Activated naive CD8-positive, alpha-beta T cell treated with anti-CD3 and anti-CD28 coated beads, Interleukin-2, amount 10 ng/mL, durations not matched to agents 7 days and 5 days (primary cell): ENCODE measurements around the gene PLSCR2. TPM values are rescaled to one million over a fixed set of nuclear protein-coding genes. Genes with fewer than 3 reads are reported as not detected.

Experiments
- ATAC-seq: fragments of 150-1000 bp; cut with Tn5 transposase; one replicate; pipeline ENCODE4 v1.10.0; 2021; ENCODE audit warnings: low read depth, moderate library complexity
- POLR2A ChIA-PET: fragments of 350-600 bp; sonication (Branson Sonifier 250); formaldehyde crosslinking; loops from one replicate; lab custom pipeline; 2021; ENCODE audit warnings: antibody characterized with exemption; lab: Charles Lee
- DNase-seq: peaks from one replicate; pipeline ENCODE4 v3.0.0; 2021
- H3K27ac Mint-ChIP-seq: one replicate; pipeline ENCODE4 v1.8.0; 2022; ENCODE audit warnings: mild to moderate bottlenecking, mixed read lengths
- H3K27me3 Mint-ChIP-seq: one replicate; pipeline ENCODE4 v1.8.0; 2022; ENCODE audit warnings: mild to moderate bottlenecking, moderate library complexity, mixed read lengths
- H3K36me3 Mint-ChIP-seq: one replicate; pipeline ENCODE4 v1.8.0; 2021; ENCODE audit warnings: mild to moderate bottlenecking, mixed read lengths
- H3K4me1 Mint-ChIP-seq: one replicate; pipeline ENCODE4 v1.8.0; 2021; ENCODE audit warnings: mixed read lengths
- H3K4me3 Mint-ChIP-seq: one replicate; pipeline ENCODE4 v1.8.0; 2022; ENCODE audit warnings: mild to moderate bottlenecking, moderate library complexity, mixed read lengths
- H3K9me3 Mint-ChIP-seq: one replicate; pipeline ENCODE4 v1.8.0; 2021; ENCODE audit warnings: mixed read lengths
- total RNA-seq, 2 experiments: library from RNA; stranded (reverse); gene quantifications; one replicate each; pipeline ENCODE4 v1.2.3, GENCODE V29; 2021

The PLSCR2 gene
- total RNA-seq, 2 experiments from 2014 or later, result not detected

DNA sequence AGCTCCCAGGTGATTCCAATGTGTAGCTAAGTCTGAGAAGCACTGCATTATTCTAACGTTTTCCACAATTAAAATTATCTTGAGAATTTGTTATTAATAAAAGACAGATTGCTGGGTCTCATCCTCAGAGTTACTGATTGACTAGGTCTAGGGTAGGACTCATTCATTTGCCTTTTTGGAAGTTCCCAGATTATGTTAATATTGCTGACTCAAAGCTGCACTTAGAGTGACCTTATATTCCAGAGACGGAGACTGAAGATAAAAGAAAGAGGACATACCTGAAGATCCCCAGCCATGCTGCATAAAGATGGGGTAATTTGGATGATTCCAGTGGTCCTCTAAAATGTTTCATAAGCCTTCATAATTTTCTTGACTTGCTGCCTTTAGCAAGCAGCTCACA is 81.8 kb downstream of the PLSCR2 start:
- no peaks in the 10 kb centered on the region for H3K36me3 Mint-ChIP-seq
- POLR2A ChIA-PET, result no interaction called here
- H3K4me1 Mint-ChIP-seq, result no peaks in the 10 kb centered on the region
- ATAC-seq (no peak), DNase-seq (no peak)
- no peak overlapping the region for H3K4me3 Mint-ChIP-seq
- H3K27ac Mint-ChIP-seq, result no peak overlapping the region
- no peaks in the 10 kb centered on the region for H3K9me3 Mint-ChIP-seq
- H3K27me3 Mint-ChIP-seq, result peaks cover 8% of the 10 kb centered on the region

DNA sequence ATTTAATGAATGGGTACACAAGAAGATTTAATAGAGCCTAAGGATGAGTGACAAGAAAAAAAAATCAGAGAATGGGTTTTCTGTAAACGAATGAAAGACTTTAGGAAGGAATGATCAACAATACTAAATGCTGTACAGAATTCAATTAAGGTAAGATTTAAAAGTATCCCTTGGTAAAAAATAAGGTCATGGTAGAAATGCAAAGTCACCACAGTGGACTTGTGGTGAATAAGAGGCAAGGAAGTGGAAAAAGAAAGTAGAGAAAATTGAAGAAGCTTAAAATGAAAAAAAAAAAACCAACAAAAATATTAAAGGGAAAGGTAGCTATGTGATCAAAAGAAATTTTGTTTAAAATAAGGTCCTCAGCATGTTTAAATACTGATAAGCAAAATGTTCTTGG is 82.4 kb downstream of the PLSCR2 start:
- POLR2A ChIA-PET, result no interaction called here
- H3K27ac Mint-ChIP-seq, result no peak overlapping the region

DNA sequence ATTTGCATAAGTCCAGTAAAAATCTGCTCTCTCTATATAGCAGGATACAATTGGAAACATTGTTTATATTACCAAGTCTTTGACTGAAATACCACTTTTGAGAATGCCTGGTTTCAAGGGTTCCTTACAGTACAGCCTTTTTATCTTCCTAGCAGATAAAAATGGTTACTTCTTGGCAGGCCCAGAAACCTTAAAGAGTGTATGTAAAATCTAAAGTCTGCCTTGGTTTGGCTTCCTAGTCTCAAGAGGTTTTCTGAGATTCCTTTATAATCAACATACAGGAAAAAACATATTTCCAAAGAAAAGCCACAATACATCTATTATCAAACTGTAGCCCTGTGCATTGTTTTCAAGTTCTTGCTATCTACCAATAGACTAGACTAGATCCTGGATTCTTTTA is 84.6 kb downstream of the PLSCR2 start:
- DNase-seq (no peak), ATAC-seq (no peak)
- POLR2A ChIA-PET, result no interaction called here
- no peaks in the 10 kb centered on the region for H3K4me1 Mint-ChIP-seq
- H3K4me3 Mint-ChIP-seq, result no peak overlapping the region
- no peak overlapping the region for H3K27ac Mint-ChIP-seq
- peaks cover 6% of the 10 kb centered on the region for H3K27me3 Mint-ChIP-seq
- no peaks in the 10 kb centered on the region for H3K36me3 Mint-ChIP-seq
- no peaks in the 10 kb centered on the region for H3K9me3 Mint-ChIP-seq

More for the DNA sequence above, 82.4 kb downstream of the PLSCR2 start:
- no peaks in the 10 kb centered on the region for H3K36me3 Mint-ChIP-seq
- H3K4me3 Mint-ChIP-seq, result no peak overlapping the region
- ATAC-seq, result no peak
- H3K9me3 Mint-ChIP-seq, result no peaks in the 10 kb centered on the region
- no peak for DNase-seq
- peaks cover 8% of the 10 kb centered on the region for H3K27me3 Mint-ChIP-seq
- H3K4me1 Mint-ChIP-seq, result no peaks in the 10 kb centered on the region

Other genes starting within 250 kb of the PLSCR2 start
- not detected for gene PLSCR4, start 218.5 kb downstream of the PLSCR2 start, total RNA-seq
- gene PLSCR1, start 75.0 kb upstream of the PLSCR2 start, total RNA-seq, result 100 to 1,000 TPM; 172 to 177 TPM
- gene PLSCR5, start 135.8 kb upstream of the PLSCR2 start, total RNA-seq, result not detected